Endothelial cell (in vitro differentiated cells): Measurements from ENCODE around the gene XAGE2. TPM values are rescaled to one million over a fixed set of nuclear protein-coding genes. Genes with fewer than 3 reads are reported as not detected.

ENCODE experiments used
- DNase-seq: peaks from one replicate; pipeline ENCODE4 v3.0.0; 2021; ENCODE audit warnings: low spot score
- H3K27ac Mint-ChIP-seq: one replicate; pipeline ENCODE4 v1.8.0; 2021; ENCODE audit warnings: mixed read lengths, inconsistent platforms; ENCODE audit not compliant: unreplicated experiment
- H3K27me3 Mint-ChIP-seq: one replicate; pipeline ENCODE4 v1.8.0; 2021; ENCODE audit warnings: mild to moderate bottlenecking, moderate library complexity, mixed read lengths, inconsistent platforms; ENCODE audit not compliant: unreplicated experiment
- H3K36me3 Mint-ChIP-seq: one replicate; pipeline ENCODE4 v1.8.0; 2021; ENCODE audit warnings: mild to moderate bottlenecking, low read depth, mixed read lengths, inconsistent platforms; ENCODE audit not compliant: unreplicated experiment
- H3K4me1 Mint-ChIP-seq: one replicate; pipeline ENCODE4 v1.8.0; 2021; ENCODE audit warnings: mild to moderate bottlenecking, mixed read lengths, inconsistent platforms; ENCODE audit not compliant: unreplicated experiment
- H3K4me3 Mint-ChIP-seq: one replicate; pipeline ENCODE4 v1.8.0; 2021; ENCODE audit warnings: mild to moderate bottlenecking, mixed read lengths, inconsistent platforms; ENCODE audit not compliant: unreplicated experiment
- H3K9me3 Mint-ChIP-seq: one replicate; pipeline ENCODE4 v1.8.0; 2021; ENCODE audit warnings: mixed read lengths, inconsistent platforms; ENCODE audit not compliant: unreplicated experiment
- microRNA-seq: library from miRNA; unstranded; fragments of <30 nt; microRNA quantifications from one replicate; pipeline ENCODE4, GENCODE V29; 2020; ENCODE audit not compliant: unreplicated experiment
- total RNA-seq: library from RNA; stranded (reverse); fragmentation: NEBNext Ultra II Directional; extraction: Animal tissue kit (Norgen Biotek cat#: 25700); gene quantifications from one replicate; pipeline ENCODE4 v1.2.1, GENCODE V29; 2021; ENCODE audit not compliant: unreplicated experiment
- TF ChIP-seq, protein P1 (sequence below): fragments of 200-600 bp; sonication (generic); IDR thresholded peaks from one replicate; pipeline ENCODE4 v1.5.0; 2021; ENCODE audit warnings: antibody characterized with exemption; ENCODE audit not compliant: unreplicated experiment

Gene XAGE2
- total RNA-seq, 1 donor from 2014 or later, result not detected

DNA sequence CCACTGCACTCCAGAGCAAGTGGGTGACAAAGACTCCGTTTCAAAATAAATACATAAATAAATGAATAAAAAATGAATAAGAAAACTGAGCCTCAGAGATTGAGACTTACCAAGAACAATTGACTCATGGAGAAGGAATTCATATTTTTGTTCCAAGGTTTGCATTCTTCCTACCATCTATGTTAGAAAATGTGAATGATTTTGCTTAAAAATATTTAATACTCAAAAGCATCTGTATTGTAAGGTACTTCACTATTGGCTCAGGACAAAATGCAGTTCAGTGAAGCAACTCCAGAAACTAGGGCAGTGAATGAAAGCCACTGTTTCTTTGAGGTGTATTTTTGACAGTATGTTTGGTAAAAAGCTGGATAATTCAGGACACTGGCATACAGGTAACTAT, 54.1 kb downstream of the XAGE2 start:
- Mint-ChIP-seq H3K27ac (no peak overlapping the region), H3K36me3 (no peaks in the 10 kb centered on the region), H3K4me3 (no peak overlapping the region), H3K9me3 (no peaks in the 10 kb centered on the region), H3K27me3 (peaks cover 3% of the 10 kb centered on the region), H3K4me1 (no peaks in the 10 kb centered on the region)
- TF ChIP-seq, protein P1, sequence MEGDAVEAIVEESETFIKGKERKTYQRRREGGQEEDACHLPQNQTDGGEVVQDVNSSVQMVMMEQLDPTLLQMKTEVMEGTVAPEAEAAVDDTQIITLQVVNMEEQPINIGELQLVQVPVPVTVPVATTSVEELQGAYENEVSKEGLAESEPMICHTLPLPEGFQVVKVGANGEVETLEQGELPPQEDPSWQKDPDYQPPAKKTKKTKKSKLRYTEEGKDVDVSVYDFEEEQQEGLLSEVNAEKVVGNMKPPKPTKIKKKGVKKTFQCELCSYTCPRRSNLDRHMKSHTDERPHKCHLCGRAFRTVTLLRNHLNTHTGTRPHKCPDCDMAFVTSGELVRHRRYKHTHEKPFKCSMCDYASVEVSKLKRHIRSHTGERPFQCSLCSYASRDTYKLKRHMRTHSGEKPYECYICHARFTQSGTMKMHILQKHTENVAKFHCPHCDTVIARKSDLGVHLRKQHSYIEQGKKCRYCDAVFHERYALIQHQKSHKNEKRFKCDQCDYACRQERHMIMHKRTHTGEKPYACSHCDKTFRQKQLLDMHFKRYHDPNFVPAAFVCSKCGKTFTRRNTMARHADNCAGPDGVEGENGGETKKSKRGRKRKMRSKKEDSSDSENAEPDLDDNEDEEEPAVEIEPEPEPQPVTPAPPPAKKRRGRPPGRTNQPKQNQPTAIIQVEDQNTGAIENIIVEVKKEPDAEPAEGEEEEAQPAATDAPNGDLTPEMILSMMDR, result no peak
- DNase-seq, result no peak

DNA sequence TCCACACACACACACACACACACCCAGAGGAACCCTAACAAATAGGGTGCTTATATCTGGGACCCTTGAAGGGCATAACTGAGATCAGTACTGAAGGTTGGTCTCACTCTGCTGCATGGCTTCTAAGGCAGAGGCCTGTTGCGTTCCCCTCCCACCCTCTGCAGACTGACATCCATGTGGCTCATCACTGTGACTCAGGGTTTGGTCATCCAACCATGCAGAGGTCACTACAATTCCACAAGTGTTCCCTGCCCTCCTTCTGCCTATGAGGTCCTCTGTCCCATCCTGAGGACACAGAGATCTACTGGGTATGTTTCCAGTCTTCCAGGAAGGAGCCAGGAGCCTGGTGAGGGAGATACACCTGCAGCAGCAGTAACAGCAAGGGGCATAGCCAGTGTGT, 55.8 kb downstream of the XAGE2 start:
- H3K9me3 Mint-ChIP-seq, result no peaks in the 10 kb centered on the region

More for the DNA sequence above, 55.8 kb downstream of the XAGE2 start:
- H3K27ac Mint-ChIP-seq, result no peak overlapping the region
- no peaks in the 10 kb centered on the region for H3K27me3 Mint-ChIP-seq
- no peaks in the 10 kb centered on the region for H3K4me1 Mint-ChIP-seq
- TF ChIP-seq, protein P1, result no peak
- DNase-seq, result no peak
- no peaks in the 10 kb centered on the region for H3K36me3 Mint-ChIP-seq
- H3K4me3 Mint-ChIP-seq, result no peak overlapping the region

Small RNAs within 50 kb of the gene (microRNA-seq; reads per million reads assigned to microRNA genes)
- not detected for gene MIR8088

Other genes with a start within 250 kb of the XAGE2 start
- gene MAGED4, start 184.1 kb upstream of the XAGE2 start, total RNA-seq, result 111 TPM
- gene XAGE1A, start 126.8 kb downstream of the XAGE2 start, total RNA-seq, result not detected
- gene XAGE1B, start 148.0 kb downstream of the XAGE2 start, total RNA-seq, result not detected